ENCODE data around the gene FGFRL1. TPM values are rescaled to one million over a fixed set of nuclear protein-coding genes. Genes with fewer than 3 reads are reported as not detected.

Gene FGFRL1
- total RNA-seq, 1 donor from 2014 or later = 28.2 TPM

GRCh38 chr4:1023075-1023640 is 11.7 kb downstream of the FGFRL1 start:
- DNase-seq (ENCODE audit: low spot score) = no peak

- DNase-seq (ENCODE audit: low spot score) = no peak
Measured at GRCh38 chr4:1023895-1024740, 12.7 kb downstream of the FGFRL1 start.

GRCh38 chr4:1024882-1025545 is 13.6 kb downstream of the FGFRL1 start:
- DNase-seq (ENCODE audit: low spot score) = no peak

- no peak for DNase-seq (ENCODE audit: low spot score)
Measured at GRCh38 chr4:1026115-1026514, 14.7 kb downstream of the FGFRL1 start.

- DNase-seq (ENCODE audit: low spot score) = no peak
Measured at GRCh38 chr4:1027219-1027914, 15.9 kb downstream of the FGFRL1 start.

GRCh38 chr4:1027915-1028238 is 16.5 kb downstream of the FGFRL1 start:
- no peak for DNase-seq (ENCODE audit: low spot score)

GRCh38 chr4:1028574-1029220 is 17.3 kb downstream of the FGFRL1 start:
- no peak for DNase-seq (ENCODE audit: low spot score)

GRCh38 chr4:1029529-1029928 is 18.1 kb downstream of the FGFRL1 start:
- DNase-seq (ENCODE audit: low spot score) = no peak

GRCh38 chr4:1030031-1030430 is 18.6 kb downstream of the FGFRL1 start:
- no peak for DNase-seq (ENCODE audit: low spot score)

GRCh38 chr4:1030559-1030958 is 19.1 kb downstream of the FGFRL1 start:
- no peak for DNase-seq (ENCODE audit: low spot score)

- DNase-seq (ENCODE audit: low spot score) = no peak
Measured at GRCh38 chr4:1031346-1031745, 19.9 kb downstream of the FGFRL1 start.

- DNase-seq (ENCODE audit: low spot score) = no peak
Measured at GRCh38 chr4:1031956-1032795, 20.8 kb downstream of the FGFRL1 start.

- DNase-seq (ENCODE audit: low spot score) = no peak
Measured at GRCh38 chr4:1032861-1033260, 21.4 kb downstream of the FGFRL1 start.

- no peak for DNase-seq (ENCODE audit: low spot score)
Measured at GRCh38 chr4:1033840-1034551, 22.6 kb downstream of the FGFRL1 start.

GRCh38 chr4:1035510-1035909 is 24.1 kb downstream of the FGFRL1 start:
- no peak for DNase-seq (ENCODE audit: low spot score)

- no peak for DNase-seq (ENCODE audit: low spot score)
Measured at GRCh38 chr4:1036095-1036494, 24.7 kb downstream of the FGFRL1 start.

- no peak for DNase-seq (ENCODE audit: low spot score)
Measured at GRCh38 chr4:1036976-1037810, 25.8 kb downstream of the FGFRL1 start.

- DNase-seq (ENCODE audit: low spot score) = no peak
Measured at GRCh38 chr4:1038948-1039492, 27.6 kb downstream of the FGFRL1 start.
